Placental pericyte (primary cell): ENCODE measurements around the gene C1QTNF9. TPM values are rescaled to one million over a fixed set of nuclear protein-coding genes. Genes with fewer than 3 reads are reported as not detected.

Experiments
- total RNA-seq: library from RNA; depleted of rRNA; stranded (reverse); fragments of >200 nt; gene quantifications from 2 replicates; pipeline ENCODE4 v1.2.3, GENCODE V29; 2012

Gene C1QTNF9, protein sequence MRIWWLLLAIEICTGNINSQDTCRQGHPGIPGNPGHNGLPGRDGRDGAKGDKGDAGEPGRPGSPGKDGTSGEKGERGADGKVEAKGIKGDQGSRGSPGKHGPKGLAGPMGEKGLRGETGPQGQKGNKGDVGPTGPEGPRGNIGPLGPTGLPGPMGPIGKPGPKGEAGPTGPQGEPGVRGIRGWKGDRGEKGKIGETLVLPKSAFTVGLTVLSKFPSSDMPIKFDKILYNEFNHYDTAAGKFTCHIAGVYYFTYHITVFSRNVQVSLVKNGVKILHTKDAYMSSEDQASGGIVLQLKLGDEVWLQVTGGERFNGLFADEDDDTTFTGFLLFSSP
- total RNA-seq, result not detected in 2 replicates

DNA sequence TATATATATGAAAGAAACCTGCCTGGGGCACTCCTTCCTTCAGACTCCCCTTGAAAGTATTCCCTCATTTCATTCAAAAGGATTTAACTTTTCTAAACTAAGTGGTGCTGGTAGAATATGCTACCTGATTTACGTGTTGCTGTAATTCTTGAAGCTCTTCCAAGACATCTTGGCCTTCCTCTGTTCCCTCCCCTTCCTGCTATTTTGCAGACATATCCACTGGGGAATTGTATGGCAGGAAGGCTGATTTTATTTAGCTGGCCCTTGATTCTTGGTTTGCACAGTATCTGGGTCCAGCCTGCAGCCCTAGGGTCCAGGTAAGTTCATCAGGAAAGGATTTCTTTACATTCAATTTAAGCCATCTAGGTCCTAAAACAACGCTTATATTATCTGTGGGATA, at the start of gene C1QTNF9:
Gene C1QTNF9, plus strand, starts transcription at position 281 of the 400 bp plus-strand sequence. CDS start 6,424 bp downstream, outside the sequence.

Other genes with a start within 250 kb of the C1QTNF9 start
- gene SPATA13, start 148.9 kb upstream of the C1QTNF9 start, total RNA-seq, result 19.5 and 24.1 TPM in 2 replicates
- gene PARP4, start 203.2 kb downstream of the C1QTNF9 start, total RNA-seq, result 49.2 and 109 TPM in 2 replicates